HG02588 (cell line): ENCODE data around the gene DLX4.

Experiments
- ATAC-seq: cut with Tn5 transposase; IDR thresholded peaks from one replicate; pipeline ENCODE4 v1.9.1; 2021; ENCODE audit warnings: mild to moderate bottlenecking, moderate library complexity; ENCODE audit not compliant: unreplicated experiment

The DLX4 gene

GRCh38 chr17:49998836-49999511 lies 30.0 kb downstream of the DLX4 start:
- no peak for ATAC-seq

- no peak for ATAC-seq
These were observed 34.9 kb downstream of the DLX4 start for GRCh38 chr17:50003911-50004310.

GRCh38 chr17:50009282-50009681 lies 40.3 kb downstream of the DLX4 start:
- ATAC-seq: no peak

GRCh38 chr17:50013079-50013478 lies 44.1 kb downstream of the DLX4 start:
- ATAC-seq: no peak

GRCh38 chr17:50014471-50015088 lies 45.6 kb downstream of the DLX4 start:
- ATAC-seq: no peak

GRCh38 chr17:50015146-50015545 lies 46.2 kb downstream of the DLX4 start:
- ATAC-seq: no peak

- no peak for ATAC-seq
These were observed 49.9 kb downstream of the DLX4 start for GRCh38 chr17:50018909-50019308.

GRCh38 chr17:50020841-50021599 lies 52.0 kb downstream of the DLX4 start:
- no peak for ATAC-seq

GRCh38 chr17:50021681-50022370 lies 52.8 kb downstream of the DLX4 start:
- ATAC-seq: no peak

- ATAC-seq: no peak
These were observed 53.6 kb downstream of the DLX4 start for GRCh38 chr17:50022463-50023130.

GRCh38 chr17:50023520-50023919 lies 54.5 kb downstream of the DLX4 start:
- ATAC-seq: no peak
